Measurements from ENCODE around the gene C5AR2. TPM values are rescaled to one million over a fixed set of nuclear protein-coding genes. Genes with fewer than 3 reads are reported as not detected.
"Not testable (repeated sequence)": the region's sequence is repeated elsewhere in the genome, so short reads cannot be mapped to it uniquely, and the experiment has no call there.

Gene C5AR2
- total and polyA plus RNA-seq, 2 experiments from 2014 or later = 0.28 TPM; not detected in 1

GRCh38 chr19:47344425-47344824 lies 12.4 kb downstream of the C5AR2 start:
- Histone ChIP-seq H2AFZ (no peak overlapping the region), H3F3A (replicated peaks; ENCODE audit: low read depth) (peaks cover 5% of the 10 kb centered on the region; the same call in 1 of the 2 replicates), H3K27ac (ENCODE audit: low read depth) (no peak overlapping the region), H3K4me3 (no peak overlapping the region), H3K27me3 (ENCODE audit: insufficient read depth) (peaks cover 3% of the 10 kb centered on the region; the same call in 1 of the 2 replicates), H3K79me2 (replicated peaks; ENCODE audit: insufficient read depth) (peaks cover under 1% of the 10 kb centered on the region), H3K36me3 (ENCODE audit: insufficient read depth) (no peaks in the 10 kb centered on the region), H3K9me2 (ENCODE audit: insufficient read depth) (no peaks in the 10 kb centered on the region), H3K4me2 (no peak overlapping the region), H4K20me1 (replicated peaks; ENCODE audit: insufficient read depth) (no peaks in the 10 kb centered on the region), H3K4me1 (ENCODE audit: insufficient read depth) (0 out of 2 replicates have a peak, but pooled peaks cover 4% of the 10 kb centered on the region)
- ATAC-seq (no peak), DNase-seq (ENCODE audit: low spot score) (no peak)
- TF ChIP-seq JUNB (IDR thresholded peaks at IDR 0.05; ENCODE audit: unreplicated experiment) = no peak
- TF ChIP-seq NANOG (IDR thresholded peaks at IDR 0.05; ENCODE audit: borderline replicate concordance) = no peak
- TF ChIP-seq, protein P1, sequence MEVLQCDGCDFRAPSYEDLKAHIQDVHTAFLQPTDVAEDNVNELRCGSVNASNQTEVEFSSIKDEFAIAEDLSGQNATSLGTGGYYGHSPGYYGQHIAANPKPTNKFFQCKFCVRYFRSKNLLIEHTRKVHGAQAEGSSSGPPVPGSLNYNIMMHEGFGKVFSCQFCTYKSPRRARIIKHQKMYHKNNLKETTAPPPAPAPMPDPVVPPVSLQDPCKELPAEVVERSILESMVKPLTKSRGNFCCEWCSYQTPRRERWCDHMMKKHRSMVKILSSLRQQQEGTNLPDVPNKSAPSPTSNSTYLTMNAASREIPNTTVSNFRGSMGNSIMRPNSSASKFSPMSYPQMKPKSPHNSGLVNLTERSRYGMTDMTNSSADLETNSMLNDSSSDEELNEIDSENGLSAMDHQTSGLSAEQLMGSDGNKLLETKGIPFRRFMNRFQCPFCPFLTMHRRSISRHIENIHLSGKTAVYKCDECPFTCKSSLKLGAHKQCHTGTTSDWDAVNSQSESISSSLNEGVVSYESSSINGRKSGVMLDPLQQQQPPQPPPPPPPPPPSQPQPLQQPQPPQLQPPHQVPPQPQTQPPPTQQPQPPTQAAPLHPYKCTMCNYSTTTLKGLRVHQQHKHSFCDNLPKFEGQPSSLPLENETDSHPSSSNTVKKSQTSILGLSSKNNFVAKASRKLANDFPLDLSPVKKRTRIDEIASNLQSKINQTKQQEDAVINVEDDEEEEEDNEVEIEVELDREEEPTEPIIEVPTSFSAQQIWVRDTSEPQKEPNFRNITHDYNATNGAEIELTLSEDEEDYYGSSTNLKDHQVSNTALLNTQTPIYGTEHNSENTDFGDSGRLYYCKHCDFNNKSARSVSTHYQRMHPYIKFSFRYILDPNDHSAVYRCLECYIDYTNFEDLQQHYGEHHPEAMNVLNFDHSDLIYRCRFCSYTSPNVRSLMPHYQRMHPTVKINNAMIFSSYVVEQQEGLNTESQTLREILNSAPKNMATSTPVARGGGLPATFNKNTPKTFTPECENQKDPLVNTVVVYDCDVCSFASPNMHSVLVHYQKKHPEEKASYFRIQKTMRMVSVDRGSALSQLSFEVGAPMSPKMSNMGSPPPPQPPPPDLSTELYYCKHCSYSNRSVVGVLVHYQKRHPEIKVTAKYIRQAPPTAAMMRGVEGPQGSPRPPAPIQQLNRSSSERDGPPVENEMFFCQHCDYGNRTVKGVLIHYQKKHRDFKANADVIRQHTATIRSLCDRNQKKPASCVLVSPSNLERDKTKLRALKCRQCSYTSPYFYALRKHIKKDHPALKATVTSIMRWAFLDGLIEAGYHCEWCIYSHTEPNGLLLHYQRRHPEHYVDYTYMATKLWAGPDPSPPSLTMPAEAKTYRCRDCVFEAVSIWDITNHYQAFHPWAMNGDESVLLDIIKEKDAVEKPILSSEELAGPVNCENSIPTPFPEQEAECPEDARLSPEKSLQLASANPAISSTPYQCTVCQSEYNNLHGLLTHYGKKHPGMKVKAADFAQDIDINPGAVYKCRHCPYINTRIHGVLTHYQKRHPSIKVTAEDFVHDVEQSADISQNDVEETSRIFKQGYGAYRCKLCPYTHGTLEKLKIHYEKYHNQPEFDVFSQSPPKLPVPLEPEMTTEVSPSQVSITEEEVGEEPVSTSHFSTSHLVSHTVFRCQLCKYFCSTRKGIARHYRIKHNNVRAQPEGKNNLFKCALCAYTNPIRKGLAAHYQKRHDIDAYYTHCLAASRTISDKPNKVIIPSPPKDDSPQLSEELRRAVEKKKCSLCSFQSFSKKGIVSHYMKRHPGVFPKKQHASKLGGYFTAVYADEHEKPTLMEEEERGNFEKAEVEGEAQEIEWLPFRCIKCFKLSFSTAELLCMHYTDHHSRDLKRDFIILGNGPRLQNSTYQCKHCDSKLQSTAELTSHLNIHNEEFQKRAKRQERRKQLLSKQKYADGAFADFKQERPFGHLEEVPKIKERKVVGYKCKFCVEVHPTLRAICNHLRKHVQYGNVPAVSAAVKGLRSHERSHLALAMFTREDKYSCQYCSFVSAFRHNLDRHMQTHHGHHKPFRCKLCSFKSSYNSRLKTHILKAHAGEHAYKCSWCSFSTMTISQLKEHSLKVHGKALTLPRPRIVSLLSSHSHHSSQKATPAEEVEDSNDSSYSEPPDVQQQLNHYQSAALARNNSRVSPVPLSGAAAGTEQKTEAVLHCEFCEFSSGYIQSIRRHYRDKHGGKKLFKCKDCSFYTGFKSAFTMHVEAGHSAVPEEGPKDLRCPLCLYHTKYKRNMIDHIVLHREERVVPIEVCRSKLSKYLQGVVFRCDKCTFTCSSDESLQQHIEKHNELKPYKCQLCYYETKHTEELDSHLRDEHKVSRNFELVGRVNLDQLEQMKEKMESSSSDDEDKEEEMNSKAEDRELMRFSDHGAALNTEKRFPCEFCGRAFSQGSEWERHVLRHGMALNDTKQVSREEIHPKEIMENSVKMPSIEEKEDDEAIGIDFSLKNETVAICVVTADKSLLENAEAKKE (CRISPR knock-in tag; IDR thresholded peaks at IDR 0.05) = no peak
- peaks cover 7% of the 10 kb centered on the region for H3K36me3 Mint-ChIP-seq (ENCODE audit: low read depth)
- H3K27me3 Mint-ChIP-seq (ENCODE audit: insufficient read depth, low read depth, poor library complexity) = peaks cover 15% of the 10 kb centered on the region
- H3K27ac Mint-ChIP-seq = no peak overlapping the region
- H3K4me1 Mint-ChIP-seq = peaks cover 6% of the 10 kb centered on the region
- H3K4me3 Mint-ChIP-seq = no peak overlapping the region
- peaks cover 19% of the 10 kb centered on the region; the same call in 2 of the 3 replicates for H3K9me3 Mint-ChIP-seq

DNA sequence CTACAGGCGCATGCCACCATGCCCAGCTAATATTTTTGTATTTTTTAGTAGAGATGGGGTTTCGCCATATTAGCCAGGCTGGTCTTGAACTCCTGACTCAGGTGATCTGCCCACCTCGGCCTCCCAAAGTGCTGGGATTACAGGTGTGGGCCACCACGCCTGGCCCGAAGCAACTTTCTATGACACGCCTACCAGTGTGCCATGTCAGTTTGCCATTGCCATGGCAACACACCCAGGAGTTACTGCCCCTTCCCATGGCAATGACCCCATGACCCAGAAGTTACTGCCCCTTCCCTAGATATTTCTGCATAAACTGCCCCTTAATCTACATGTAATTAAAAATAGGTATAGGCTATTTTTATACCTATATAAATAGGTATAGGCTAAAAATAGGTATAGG lies 14.0 kb downstream of the C5AR2 start:
- peaks cover 19% of the 10 kb centered on the region for H3K36me3 Mint-ChIP-seq (ENCODE audit: low read depth)
- H3K36me3 ChIP-seq (ENCODE audit: insufficient read depth); H3K4me3 ChIP-seq; ATAC-seq; H3K4me3 Mint-ChIP-seq; H4K20me1 ChIP-seq (replicated peaks; ENCODE audit: insufficient read depth); H3K4me2 ChIP-seq; H3K9me2 ChIP-seq (ENCODE audit: insufficient read depth); H3K27ac ChIP-seq (ENCODE audit: low read depth); DNase-seq (ENCODE audit: low spot score); H2AFZ ChIP-seq; H3K27ac Mint-ChIP-seq; H3K27me3 ChIP-seq (ENCODE audit: insufficient read depth); H3F3A ChIP-seq (replicated peaks; ENCODE audit: low read depth): not testable (repeated sequence)
- peaks cover 19% of the 10 kb centered on the region for H3K27me3 Mint-ChIP-seq (ENCODE audit: insufficient read depth, low read depth, poor library complexity)
- Histone ChIP-seq H3K79me2 (replicated peaks; ENCODE audit: insufficient read depth) (peaks cover 17% of the 10 kb centered on the region), H3K4me1 (ENCODE audit: insufficient read depth) (peaks cover 16% of the 10 kb centered on the region)
- H3K4me1 Mint-ChIP-seq = peaks cover 18% of the 10 kb centered on the region
- H3K9me3 Mint-ChIP-seq = peaks cover 25% of the 10 kb centered on the region; the same call in 2 of the 3 replicates

All from GM23338 (cell line).